HG02943 (cell line): ENCODE measurements around the gene PAH.
A peak's percentile ranks its signal among the peaks of the same experiment; 100 is the strongest.

ENCODE experiments used
- ATAC-seq: cut with Tn5 transposase; IDR thresholded peaks from one replicate; pipeline ENCODE4 v1.9.1; 2021; ENCODE audit warnings: mild to moderate bottlenecking, low read depth, moderate library complexity; ENCODE audit not compliant: unreplicated experiment

Gene PAH

GRCh38 chr12:102917026-102917787 lies at the start of gene PAH:
Gene PAH, minus strand, starts transcription at chr12:102917244. Its CDS starts 114 bp downstream, at chr12:102917130.
- no peak for ATAC-seq

- ATAC-seq = no peak
Observed at GRCh38 chr12:102966200-102966863, 49.3 kb upstream of the PAH start.

- ATAC-seq = no peak
Observed at GRCh38 chr12:102965281-102966155, 48.5 kb upstream of the PAH start.

- no peak for ATAC-seq
Observed at GRCh38 chr12:102964872-102965271, 47.8 kb upstream of the PAH start.

- ATAC-seq = no peak
Observed at GRCh38 chr12:102963796-102964195, 46.8 kb upstream of the PAH start.

- ATAC-seq = no peak
Observed at GRCh38 chr12:102962986-102963385, 45.9 kb upstream of the PAH start.

GRCh38 chr12:102962532-102962931 lies 45.5 kb upstream of the PAH start:
- ATAC-seq = no peak

GRCh38 chr12:102961466-102961855 lies 44.4 kb upstream of the PAH start:
- ATAC-seq = no peak

GRCh38 chr12:102960766-102961465 lies 43.9 kb upstream of the PAH start:
- ATAC-seq = no peak

GRCh38 chr12:102959391-102959790 lies 42.3 kb upstream of the PAH start:
- ATAC-seq = no peak

GRCh38 chr12:102958830-102959176 lies 41.8 kb upstream of the PAH start:
- no peak for ATAC-seq

GRCh38 chr12:102958073-102958829 lies 41.2 kb upstream of the PAH start:
- peak; percentile 51 for ATAC-seq

- no peak for ATAC-seq
Observed at GRCh38 chr12:102957339-102958050, 40.5 kb upstream of the PAH start, which contains the start of gene ASCL1. Gene ASCL1, plus strand, starts transcription at chr12:102957674. Its CDS starts 571 bp downstream, at chr12:102958245.

GRCh38 chr12:102956738-102957327 lies 39.8 kb upstream of the PAH start:
- no peak for ATAC-seq

GRCh38 chr12:102955926-102956737 lies 39.1 kb upstream of the PAH start:
- no peak for ATAC-seq

GRCh38 chr12:102954134-102954533 lies 37.1 kb upstream of the PAH start:
- no peak for ATAC-seq

GRCh38 chr12:102953221-102953620 lies 36.2 kb upstream of the PAH start:
- ATAC-seq = no peak

GRCh38 chr12:102951841-102952240 lies 34.8 kb upstream of the PAH start:
- ATAC-seq = no peak
